Body of pancreas (tissue), 4 donors: Measurements from ENCODE around the gene ENTR1. TPM values are rescaled to one million over a fixed set of nuclear protein-coding genes. Genes with fewer than 3 reads are reported as not detected.

ENCODE experiments used
- ATAC-seq: fragments of 150-250 bp; one replicate; pipeline ENCODE4 v1.9.1; 2016
- DNase-seq, 4 donors: peaks; one replicate each; pipeline ENCODE4 v3.0.0-alpha.2; 2019
- H3K27ac ChIP-seq, 4 donors: fragments of 200-600 bp; sonication (generic); 1 replicate in 3 of 4; 2 replicates in 1 of 4; pipeline versions ENCODE4 v1.5.1 to v1.6.1; 2016 to 2019; ENCODE audit warnings: mild to moderate bottlenecking in 1 of 4, mixed read lengths in 1 of 4, moderate library complexity in 1 of 4
- H3K27me3 ChIP-seq, 2 donors: fragments of 200-600 bp; sonication (generic); one replicate each; pipeline ENCODE4 v1.6.0; 2016; ENCODE audit warnings: mild to moderate bottlenecking in 1 of 2
- H3K36me3 ChIP-seq, 2 donors: fragments of 200-600 bp; sonication (generic); replicated peaks in 1 of 2; 2 replicates each; pipeline ENCODE4 v1.5.1; 2016; ENCODE audit warnings: low read depth in 2 of 2; ENCODE audit not compliant: insufficient read depth in 1 of 2
- H3K4me1 ChIP-seq: fragments of 200-600 bp; sonication (generic); one replicate; pipeline ENCODE4 v1.6.0; 2016
- H3K4me3 ChIP-seq, 2 donors: fragments of 200-600 bp; sonication (generic); 1 replicate in 1 of 2; 2 replicates in 1 of 2; pipeline ENCODE4 v1.5.1; 2016 to 2019
- H3K9me3 ChIP-seq, 3 donors: fragments of 200-600 bp; sonication (generic); 1 replicate in 2 of 3; 2 replicates in 1 of 3; pipeline ENCODE4 v1.5.1; 2016
- CTCF ChIP-seq, 7 experiments: fragments of 450-650 bp in 4 of 7; fragments of 200-600 bp in 3 of 7; sonication (generic) in 3 of 7; IDR thresholded peaks; one replicate each; pipeline ENCODE4 v1.5.1; 2016 to 2019; ENCODE audit warnings: antibody characterized with exemption in 7 of 7
- POLR2A ChIP-seq, 3 donors: fragments of 450-650 bp; IDR thresholded peaks; one replicate each; pipeline ENCODE4 v1.6.1; 2016; ENCODE audit warnings: antibody characterized with exemption in 3 of 3, mild to moderate bottlenecking in 2 of 3
- WGBS, 2 donors: methylation state at CpG; one replicate each; pipeline ENCODE4 v1.1.5; 2017; 5-methylcytosine and 5-hydroxymethylcytosine counted together
- intact Hi-C: fragments of 100-400 bp; cut with DNase I; formaldehyde crosslinking; loops from one replicate; pipeline ENCODE4 v1.15.1; 2023
- total RNA-seq, 2 donors: library from RNA; depleted of rRNA; stranded (reverse); fragments of >200 nt; gene quantifications; one replicate each; pipeline ENCODE4 v1.1.0, GENCODE V29; 2016

The ENTR1 gene
- total RNA-seq, 2 donors from 2014 or later = 20.2 to 71.5 TPM

- WGBS, 2 donors = 94 to 96% methylated on average over 19 to 23 of the region's 26 CpGs
- no peak overlapping the region for H3K4me3 ChIP-seq
- no peaks in the 10 kb centered on the region for H3K9me3 ChIP-seq
- no peak overlapping the region for H3K27ac ChIP-seq
- no peaks in the 10 kb centered on the region for H3K27me3 ChIP-seq
- DNase-seq (no peak), ATAC-seq (no peak)
- H3K36me3 ChIP-seq = peaks cover 14 to 35% of the 10 kb centered on the region in 2 donors
- intact Hi-C loops = no loop called here
- no peaks in the 10 kb centered on the region for H3K4me1 ChIP-seq
- TF ChIP-seq CTCF (IDR thresholded peaks at IDR 0.05) (no peak), POLR2A (IDR thresholded peaks at IDR 0.05) (no peak)
Observed at GRCh38 chr9:136422876-136423275, 12.5 kb upstream of the ENTR1 start.

DNA sequence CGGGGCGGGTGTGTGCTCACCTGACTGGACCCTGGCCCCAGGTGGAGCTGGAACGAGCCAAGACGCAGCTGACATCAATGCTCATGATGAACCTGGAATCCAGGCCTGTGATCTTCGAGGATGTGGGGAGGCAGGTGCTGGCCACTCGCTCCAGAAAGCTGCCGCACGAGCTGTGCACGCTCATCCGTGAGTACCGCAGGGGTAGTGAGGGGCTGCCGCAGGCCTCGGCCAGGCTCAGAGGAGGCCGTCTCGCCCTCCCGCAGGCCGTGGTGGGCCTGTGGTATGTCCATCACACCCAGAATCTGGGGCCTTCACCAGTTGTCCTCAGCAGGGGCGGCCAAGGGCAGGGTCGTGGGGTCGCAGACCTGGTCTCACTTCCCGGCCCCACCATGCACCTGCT lies 11.4 kb upstream of the ENTR1 start:
- Histone ChIP-seq H3K4me3 (no peak overlapping the region), H3K4me1 (no peaks in the 10 kb centered on the region), H3K9me3 (no peaks in the 10 kb centered on the region), H3K27ac (no peak overlapping the region), H3K27me3 (no peaks in the 10 kb centered on the region), H3K36me3 (peaks cover 19 to 42% of the 10 kb centered on the region in 2 donors)
- TF ChIP-seq POLR2A (IDR thresholded peaks at IDR 0.05) (no peak), CTCF (IDR thresholded peaks at IDR 0.05) (no peak)
- ATAC-seq (no peak), DNase-seq (no peak)
- intact Hi-C loops = no loop called here
- 87 to 100% methylated on average over 1 to 21 of the region's 21 CpGs for WGBS, 2 donors

GRCh38 chr9:136419092-136419420 lies 8.6 kb upstream of the ENTR1 start:
- H3K27me3 ChIP-seq = no peaks in the 10 kb centered on the region
- ATAC-seq (no peak), DNase-seq (no peak)
- H3K36me3 ChIP-seq = peaks cover 19 to 54% of the 10 kb centered on the region in 2 donors
- 90 to 94% methylated on average over 10 to 12 of the region's 12 CpGs for WGBS, 2 donors
- no peaks in the 10 kb centered on the region for H3K9me3 ChIP-seq
- H3K4me1 ChIP-seq = no peaks in the 10 kb centered on the region
- H3K4me3 ChIP-seq = no peak overlapping the region
- intact Hi-C loops = no loop called here
- no peak overlapping the region for H3K27ac ChIP-seq
- TF ChIP-seq POLR2A (IDR thresholded peaks at IDR 0.05) (no peak), CTCF (IDR thresholded peaks at IDR 0.05) (no peak)

DNA sequence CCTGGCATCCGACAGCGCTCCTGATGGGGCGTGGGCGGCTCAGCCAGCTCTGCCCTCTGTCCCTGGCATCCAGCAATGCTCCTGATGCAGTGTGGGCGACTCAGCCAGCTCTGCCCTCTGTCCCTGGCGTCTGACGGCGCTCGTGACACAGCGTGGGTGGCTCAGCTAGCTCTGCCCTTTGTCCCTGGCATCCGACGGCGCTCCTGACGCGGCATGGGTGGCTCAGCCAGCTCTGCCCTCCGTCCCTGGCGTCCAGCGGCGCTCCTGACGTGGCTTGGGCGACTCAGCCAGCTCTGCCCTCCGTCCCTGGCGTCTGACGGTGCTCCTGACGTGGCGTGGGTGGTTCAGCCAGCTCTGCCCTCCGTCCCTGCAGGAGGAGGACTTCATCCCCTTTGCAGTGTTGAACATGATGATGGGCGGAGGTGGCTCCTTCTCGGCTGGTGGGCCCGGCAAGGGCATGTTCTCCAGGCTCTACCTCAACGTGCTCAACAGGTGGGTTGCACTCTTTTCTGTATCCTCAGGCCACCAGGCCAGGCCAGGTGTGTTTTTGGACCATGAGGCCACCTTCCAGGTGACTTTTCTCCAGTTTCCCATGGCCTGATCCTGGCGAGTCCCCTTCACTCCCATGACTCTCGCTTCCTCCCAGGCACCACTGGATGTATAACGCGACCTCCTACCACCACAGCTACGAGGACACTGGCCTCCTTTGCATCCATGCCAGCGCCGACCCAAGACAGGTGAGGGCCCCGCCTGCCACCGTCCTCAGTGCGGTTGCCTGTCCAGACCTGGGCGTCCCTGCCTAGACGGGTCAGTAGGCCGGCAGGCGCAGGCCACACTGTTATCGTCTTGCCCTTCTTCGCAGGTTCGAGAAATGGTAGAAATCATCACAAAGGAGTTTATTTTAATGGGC lies 8.0 kb upstream of the ENTR1 start:
- Histone ChIP-seq H3K4me1 (no peaks in the 10 kb centered on the region), H3K27me3 (no peaks in the 10 kb centered on the region), H3K4me3 (no peak overlapping the region), H3K36me3 (peaks cover 19 to 59% of the 10 kb centered on the region in 2 donors), H3K27ac (no peak overlapping the region), H3K9me3 (no peaks in the 10 kb centered on the region)
- DNase-seq (no peak), ATAC-seq (no peak)
- 89 to 92% methylated on average over 33 to 47 of the region's 48 CpGs for WGBS, 2 donors
- no peak for TF ChIP-seq CTCF (IDR thresholded peaks at IDR 0.05)
- TF ChIP-seq POLR2A (IDR thresholded peaks at IDR 0.05) = no peak
- intact Hi-C loops = no loop called here

- TF ChIP-seq CTCF (IDR thresholded peaks at IDR 0.05) (no peak), POLR2A (IDR thresholded peaks at IDR 0.05) (no peak)
- Histone ChIP-seq H3K4me1 (peaks cover 2% of the 10 kb centered on the region), H3K27me3 (no peaks in the 10 kb centered on the region), H3K9me3 (no peaks in the 10 kb centered on the region), H3K36me3 (peaks cover 19 to 49% of the 10 kb centered on the region in 2 donors), H3K27ac (no peak overlapping the region), H3K4me3 (no peak overlapping the region)
- intact Hi-C loops = no loop called here
- DNase-seq (no peak), ATAC-seq (no peak)
- WGBS, 2 donors = 92 to 95% methylated on average over 12 to 19 of the region's 19 CpGs
Observed at GRCh38 chr9:136416914-136417313, 6.5 kb upstream of the ENTR1 start.
